DMS 273 (cell line): ENCODE results near the gene FXYD4.
A peak's percentile ranks its signal among the peaks of the same experiment; 100 is the strongest.
"Not testable (repeated sequence)": the region's sequence is repeated elsewhere in the genome, so short reads cannot be mapped to it uniquely, and the experiment has no call there.

Experiments
- DNase-seq: peaks from one replicate; lab custom pipeline; 2025; ENCODE audit not compliant: unreplicated experiment; lab: John Stamatoyannopoulos, UW

The FXYD4 gene

DNA sequence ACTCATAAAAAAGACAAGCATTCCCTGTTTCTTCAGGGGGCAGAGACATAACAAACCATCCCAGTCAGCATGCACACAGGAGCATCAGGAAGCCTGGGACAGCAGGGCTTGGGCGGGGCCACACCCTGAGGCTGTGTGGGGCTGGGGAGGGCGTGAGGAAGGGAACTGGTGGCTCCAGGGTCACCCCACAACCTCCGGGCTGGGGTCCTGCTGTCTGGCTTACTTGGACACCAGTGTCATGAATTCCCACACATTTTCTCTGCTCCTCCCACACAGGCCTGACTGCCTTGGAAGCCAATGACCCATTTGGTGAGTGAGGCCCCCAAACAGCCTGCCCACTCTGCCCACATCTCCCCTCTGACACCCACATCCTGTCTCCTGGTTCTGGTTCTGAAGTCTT lies 2.8 kb downstream of the FXYD4 start:
- DNase-seq = no peak

DNA sequence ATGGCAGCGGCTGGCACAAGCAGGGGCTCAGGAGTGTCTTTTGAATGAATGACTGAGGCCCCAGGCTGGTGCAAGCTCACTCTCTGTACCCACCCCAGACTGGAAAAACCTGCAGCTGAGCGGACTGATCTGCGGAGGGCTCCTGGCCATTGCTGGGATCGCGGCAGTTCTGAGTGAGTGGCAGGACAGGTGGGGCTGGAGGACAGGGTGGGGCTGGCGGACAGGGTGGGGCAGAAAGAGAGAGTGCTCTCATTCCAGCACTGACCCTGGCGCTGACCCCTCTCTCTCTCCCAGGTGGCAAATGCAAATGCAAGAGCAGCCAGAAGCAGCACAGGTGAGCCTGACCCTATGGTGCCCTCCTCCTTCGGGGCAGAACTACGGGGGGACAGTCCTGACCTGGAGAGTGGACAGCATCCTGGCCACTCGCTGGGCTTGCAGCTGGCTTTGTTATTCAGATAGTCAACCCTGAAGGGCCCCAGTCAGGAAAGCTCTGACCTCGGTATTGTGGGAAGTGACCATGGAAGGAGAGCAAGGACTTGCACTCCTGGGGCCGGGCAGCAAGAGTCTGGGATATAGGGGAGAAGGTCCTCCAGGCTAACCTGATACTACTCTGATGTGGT lies 4.1 kb downstream of the FXYD4 start:
- DNase-seq = no peak

DNA sequence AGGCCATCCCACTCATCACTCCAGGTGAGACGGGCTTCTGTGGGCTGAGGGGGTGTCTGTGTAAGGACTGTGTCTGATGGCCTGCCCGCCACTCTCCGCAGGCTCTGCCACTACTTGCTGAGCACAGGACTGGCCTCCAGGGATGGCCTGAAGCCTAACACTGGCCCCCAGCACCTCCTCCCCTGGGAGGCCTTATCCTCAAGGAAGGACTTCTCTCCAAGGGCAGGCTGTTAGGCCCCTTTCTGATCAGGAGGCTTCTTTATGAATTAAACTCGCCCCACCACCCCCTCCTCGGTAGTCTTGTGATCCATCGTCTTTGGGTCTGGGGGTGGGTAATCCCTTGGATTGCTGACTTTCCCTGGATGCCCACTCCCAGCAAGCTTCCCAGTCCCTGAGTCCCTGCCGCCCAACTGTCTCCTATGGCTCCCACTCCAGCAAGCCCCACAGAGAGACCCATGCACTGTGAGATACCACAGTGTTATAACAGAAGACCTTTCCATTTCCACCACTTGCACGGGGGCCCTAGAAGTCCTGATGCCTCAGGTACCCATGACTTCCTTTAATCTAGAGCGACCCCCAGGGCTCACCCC lies 4.7 kb downstream of the FXYD4 start:
- DNase-seq = no peak

DNA sequence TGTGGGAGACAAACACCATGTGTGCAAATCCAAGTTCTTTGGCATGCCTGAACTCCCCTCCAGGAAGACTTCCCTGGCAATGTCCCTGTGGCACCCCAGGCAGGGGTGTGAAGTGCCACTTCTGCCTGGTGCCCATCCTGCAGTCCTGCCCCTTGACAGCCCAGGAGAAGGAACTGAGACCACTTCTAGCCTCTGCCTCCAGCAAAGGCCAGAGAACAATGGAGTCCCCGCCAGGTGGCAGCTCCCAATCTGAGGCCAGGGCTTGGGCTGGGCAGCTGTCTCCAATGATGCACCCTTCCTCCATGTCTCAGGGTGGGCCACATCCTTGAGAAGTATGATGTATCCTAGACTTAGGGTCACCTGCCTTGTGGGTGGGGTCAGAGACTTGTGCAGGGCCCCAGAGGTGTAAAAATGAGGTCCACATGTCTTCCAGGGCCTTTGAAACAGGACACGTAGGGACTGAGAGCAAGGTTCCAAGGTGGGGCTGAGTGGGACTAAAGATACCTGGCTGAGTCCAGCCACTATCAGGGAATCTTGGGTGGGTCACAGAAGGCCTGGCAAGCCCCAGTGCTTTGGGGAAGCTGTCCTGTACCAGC lies 5.5 kb downstream of the FXYD4 start:
- no peak for DNase-seq

DNA sequence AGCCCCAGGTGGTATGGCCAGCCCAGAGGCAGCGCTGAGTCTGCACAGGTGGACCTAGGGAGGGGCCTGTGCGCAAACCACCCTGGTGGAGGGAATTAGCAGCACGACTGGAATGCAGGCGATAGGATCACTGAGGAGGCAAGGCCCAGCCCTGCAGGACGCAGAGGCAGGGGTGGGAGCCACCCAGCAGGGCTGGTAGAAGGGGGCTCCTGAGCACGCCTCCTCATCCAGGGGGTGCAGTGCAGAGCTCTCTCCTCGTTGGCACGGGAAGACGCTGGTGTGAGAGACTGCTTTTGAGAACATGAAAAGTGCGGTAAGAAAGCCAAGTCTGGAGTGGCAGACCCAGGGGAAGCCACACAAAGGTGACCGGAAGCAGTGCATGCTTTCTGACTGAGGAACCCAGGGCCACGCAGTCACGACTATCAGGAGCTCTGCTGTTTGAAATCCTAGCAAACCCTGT lies 6.0 kb downstream of the FXYD4 start:
- no peak for DNase-seq

DNA sequence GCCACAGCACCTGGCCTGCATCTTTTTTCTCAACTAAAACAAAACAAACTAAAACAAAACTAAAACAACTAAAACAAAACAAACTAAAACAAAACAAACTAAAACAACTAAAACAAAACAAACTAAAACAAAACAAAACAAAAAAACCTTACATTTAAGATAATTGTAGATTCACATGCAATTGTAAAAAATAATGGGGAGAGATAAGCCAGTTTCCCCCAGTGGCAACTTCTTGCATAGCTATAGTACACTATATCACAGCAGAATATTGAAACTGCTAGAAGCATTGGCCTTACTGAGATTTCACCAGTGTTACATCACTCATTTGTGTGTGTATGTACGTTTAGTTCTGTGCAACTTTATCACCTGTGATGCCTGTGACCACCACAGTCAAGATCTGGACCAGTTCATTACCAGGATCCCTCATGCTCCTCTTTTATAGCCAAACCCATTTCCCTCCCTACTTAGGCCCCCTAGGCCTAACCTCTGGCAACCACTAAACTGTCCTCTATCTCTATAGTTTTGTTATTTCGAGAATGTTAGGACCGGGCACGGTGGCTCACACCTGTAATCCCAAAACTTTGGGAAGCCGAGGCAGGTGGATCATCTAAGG lies 9.3 kb downstream of the FXYD4 start:
- peak; percentile 17 for DNase-seq

DNA sequence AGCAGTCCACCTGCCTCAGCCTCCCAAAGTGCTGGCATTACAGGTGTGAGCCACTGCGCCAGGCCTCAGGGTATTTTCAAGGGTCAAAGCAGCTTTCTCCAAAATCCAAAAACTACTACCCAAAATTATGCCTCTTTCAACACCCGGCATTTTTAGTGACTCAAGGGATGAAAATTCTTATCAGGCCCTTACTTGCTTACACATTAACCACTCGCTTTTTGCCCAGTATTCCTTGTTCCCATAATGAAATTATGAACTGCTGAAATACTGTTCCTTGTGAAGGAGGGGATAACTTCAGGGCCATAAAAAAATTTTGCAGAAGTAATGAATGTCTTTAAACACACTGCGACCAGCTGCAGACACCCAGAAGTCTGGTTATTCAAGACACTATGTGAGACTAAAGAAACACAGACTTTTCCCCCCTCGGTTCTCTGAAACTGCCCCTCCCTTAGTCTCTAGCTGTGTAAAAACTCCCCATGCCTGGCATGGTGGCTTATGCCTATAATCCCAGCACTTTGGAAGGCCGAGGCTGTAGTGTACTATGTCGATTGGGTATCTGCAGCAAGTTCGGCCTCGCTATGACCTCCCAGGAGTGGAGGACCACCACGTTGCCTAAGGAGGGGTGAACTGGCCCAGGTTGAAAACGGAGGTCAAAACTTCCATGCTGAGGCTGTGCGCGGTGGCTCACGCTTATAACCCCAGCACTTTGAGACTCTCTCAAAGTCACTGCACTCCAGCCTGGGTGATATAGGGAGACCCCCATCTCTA lies 12.0 kb downstream of the FXYD4 start:
- peak; percentile 16 for DNase-seq

DNA sequence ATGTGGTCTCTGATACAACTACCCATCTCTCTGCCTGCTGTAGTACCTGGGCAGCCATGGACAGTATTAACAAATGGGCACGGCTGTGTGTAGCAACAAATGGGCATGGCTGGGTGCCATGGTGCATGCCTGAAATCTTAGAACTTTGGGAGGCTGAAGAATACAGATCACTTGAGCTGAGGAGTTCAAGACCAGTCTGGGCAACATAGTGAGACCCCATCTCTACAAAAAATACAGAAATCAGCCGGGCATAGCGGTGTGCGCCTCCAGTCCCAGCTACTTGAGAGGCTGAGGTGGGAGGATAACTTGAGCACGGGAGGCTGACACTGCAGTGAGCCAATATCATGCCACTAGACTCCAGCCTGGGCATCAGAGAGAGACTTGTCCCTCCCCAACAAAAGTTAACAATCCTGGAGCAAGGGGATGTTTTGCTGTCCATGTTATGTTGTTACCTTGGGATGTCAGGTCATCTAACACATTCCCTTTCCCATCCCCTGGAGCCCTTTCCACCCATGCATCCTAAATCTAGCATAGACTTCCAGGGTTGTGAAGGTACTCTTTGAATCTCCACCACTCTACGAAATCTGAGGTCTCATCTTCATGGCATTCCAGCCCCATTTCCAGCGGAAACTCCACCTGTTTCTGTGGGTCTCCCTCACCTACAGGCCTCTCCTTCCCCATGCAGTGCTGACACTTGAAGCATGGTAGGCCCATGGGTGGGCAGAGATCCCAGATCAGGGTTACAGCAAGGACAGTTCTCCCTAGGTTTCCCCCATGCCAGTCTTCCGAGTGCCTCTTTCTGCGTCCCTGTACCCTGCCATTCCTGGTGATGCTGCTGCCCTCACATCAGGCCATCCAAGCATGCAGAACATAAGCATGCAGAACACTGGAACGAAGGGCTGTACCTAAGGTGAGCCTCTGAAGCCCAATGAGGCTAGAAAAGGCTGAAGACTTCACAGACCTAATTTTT lies 13.1 kb downstream of the FXYD4 start:
- peak; percentile 35 for DNase-seq

DNA sequence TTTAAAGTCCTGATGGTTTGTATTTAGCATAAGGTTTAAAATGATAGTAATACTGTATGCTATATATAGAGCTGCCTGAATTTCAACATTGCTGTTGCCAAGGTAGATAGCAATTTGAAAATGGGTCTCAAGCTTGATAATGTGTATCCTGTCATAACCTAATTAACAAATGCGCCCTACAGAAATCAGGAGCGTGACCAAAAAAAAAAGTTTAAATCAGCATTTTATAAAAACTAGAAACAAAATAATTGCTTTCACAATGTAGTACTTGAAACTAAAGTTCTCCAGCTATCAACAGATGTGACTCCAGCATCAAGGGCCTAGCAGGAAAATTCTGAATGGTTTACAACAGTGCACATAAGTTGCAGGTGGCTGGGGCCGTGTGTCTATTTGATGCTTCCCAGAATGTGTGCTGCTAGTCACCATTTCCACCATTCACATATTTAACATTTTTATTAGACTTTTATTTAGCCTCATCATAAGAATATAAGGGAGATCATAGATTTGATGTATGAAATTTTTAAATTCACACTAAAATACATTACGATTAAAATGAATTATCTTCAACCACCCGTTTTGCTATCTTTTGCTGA lies 14.1 kb downstream of the FXYD4 start:
- no peak for DNase-seq

DNA sequence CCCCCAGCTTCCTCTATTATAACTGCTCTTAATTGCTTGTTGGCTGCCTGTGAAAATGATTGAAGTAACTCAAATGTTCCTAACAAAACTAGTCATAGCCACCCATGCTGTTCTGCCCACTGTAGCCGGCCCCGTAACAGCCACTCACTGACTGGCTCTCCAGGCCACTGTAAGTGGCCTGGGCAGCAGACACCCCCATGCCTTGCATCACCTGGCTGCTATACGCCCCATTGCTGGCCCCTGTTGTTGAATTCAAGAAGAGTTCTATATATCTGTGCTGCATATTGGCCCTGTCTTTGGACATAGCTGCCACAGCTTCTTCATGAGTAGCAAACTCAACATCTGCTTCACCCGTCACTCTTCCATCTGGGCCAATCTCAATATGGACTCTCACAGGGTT lies 15.1 kb downstream of the FXYD4 start:
- DNase-seq = no peak

DNA sequence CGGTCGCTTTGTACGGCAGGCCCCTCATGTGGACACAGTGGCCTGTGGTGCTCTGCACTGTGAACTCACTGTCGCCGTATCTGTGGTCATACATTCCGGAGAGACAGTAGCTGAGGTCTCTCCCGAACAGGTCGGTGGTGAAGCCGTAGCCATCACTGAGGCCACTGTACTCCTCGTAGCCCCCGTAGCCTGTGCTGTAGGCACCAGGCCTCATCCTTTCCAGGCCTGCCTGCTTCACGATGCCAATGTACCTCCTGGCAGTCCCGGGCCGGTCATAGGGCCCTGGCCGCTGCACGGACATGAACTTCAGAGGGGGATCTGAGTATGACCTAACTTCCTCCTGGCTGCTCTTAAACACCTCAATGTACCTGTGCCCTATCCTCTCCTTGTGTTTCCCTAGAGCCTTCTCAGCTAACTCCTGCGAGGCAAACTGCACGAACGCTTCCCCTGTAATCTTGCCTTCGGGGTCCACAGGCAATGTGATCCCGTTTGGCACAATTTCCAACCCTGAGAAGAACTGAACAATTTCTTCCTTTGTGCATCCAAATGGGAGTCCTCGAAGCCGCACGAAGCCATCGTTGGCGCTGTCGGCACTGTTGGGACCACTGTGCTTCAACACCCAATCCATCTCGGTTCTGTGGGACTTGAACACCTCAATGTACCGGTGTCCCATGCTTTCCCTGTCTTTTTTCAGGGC lies 15.7 kb downstream of the FXYD4 start:
- no peak for DNase-seq

DNA sequence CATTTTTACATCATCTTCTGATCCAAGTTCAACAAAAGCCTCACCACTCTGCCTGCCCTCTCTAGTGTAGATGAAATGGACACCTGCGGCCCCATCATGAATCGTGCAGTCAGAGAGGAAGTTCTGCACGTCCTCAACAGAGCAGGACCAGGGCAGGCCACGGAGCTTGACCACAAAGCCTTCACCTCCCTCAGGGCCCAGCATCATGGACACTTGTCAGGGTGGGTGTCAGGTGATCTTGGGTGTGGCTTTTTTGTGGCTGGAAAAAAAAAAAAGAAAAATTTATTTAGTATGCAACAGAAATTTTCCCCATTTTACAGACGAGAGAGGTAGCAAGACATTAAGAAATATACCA lies 16.2 kb downstream of the FXYD4 start:
- DNase-seq = no peak

DNA sequence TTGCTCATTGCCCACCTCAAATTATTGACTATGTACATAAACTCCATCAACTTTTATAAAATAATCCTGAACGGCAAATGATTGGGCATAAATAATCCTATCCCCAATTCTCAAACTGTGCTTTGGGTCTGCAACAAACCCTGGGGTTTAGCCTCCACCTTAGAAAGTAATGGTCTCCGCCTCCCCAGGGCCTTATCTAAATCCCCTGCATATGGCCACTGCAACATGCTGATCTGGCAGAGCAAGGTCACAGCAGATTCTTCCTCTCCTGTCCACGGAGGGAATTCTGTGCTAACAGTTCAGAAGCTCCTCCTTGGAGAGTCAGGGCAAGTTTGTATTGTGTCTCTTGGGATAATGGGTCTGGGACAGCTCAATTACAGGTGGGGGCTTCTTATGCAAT lies 18.4 kb downstream of the FXYD4 start:
- no peak for DNase-seq

DNA sequence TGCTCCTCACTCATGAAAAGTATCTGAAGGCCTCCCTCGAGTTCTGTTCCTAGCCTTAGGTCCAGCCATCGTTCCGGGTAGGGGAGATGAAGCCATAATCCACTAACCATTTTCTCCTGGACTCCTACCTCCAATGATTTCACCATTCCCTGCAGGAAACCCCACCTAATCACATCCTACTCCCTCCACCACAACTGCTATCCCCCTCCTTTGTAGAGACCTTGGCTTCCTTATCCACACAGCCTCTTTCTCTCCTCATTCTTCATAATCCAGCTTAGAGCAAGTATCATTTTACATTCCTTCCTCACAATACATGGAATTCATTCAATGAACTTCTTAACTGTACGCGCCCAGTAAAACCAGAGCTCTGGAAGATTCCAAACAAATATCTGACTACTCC lies 18.9 kb downstream of the FXYD4 start:
- DNase-seq = no peak

DNA sequence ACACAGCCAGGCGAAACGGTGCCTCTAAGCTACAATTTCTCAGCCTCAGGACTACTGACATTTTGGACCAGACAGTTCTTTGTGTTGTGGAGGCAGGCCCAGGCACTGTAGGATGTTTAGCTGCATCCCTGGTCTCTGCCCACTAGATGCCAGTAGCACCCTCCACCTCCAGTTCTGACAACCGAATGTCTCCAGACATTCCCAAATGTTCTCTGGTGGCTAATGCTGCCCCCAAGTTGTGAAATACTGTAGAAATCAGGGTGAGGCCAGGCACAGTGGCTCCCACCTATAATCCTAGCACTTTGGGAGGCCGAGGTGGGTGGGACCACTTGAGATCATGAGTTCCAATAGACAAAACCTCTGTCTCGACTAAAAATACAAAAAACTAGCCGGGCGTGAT lies 19.3 kb downstream of the FXYD4 start:
- DNase-seq = peak; percentile 42

DNA sequence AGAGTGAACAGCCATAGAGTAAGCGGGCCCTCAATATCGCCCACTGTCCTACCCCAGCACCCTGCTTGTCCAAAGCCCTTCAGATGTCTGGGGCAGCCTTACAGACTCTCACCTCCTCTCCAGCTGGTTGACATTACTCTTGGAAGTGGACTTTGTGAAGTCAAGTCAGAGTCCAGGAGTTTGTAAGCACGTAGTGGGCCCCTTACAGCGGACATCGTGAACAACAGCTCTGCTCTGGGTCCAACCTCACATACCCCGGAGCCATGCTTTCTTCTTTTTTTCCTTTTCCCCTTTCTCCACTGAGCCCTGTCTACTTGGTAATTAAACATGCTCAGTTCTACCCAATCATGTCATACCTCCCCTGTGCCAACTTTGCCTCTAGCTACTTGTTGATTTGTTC lies 20.1 kb downstream of the FXYD4 start:
- no peak for DNase-seq

DNA sequence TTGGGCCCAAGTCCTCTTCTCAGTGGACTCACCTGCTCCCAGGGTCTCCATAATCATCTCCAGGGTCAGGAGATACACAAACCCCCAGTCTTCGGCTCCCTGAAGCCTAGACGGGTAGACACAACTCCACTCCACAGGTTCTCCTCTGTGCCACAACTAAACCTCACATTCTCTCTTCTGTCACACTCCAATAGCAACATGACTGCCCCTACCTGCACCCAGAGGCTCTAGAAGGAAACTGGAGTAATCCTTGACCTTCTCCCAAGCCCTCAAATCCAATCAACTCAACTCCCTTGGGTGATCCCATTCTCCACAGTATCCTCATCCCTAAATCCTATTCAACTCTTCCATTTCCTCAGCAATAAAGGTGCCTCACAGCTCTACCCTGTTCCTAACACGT lies 21.3 kb downstream of the FXYD4 start:
- no peak for DNase-seq

DNA sequence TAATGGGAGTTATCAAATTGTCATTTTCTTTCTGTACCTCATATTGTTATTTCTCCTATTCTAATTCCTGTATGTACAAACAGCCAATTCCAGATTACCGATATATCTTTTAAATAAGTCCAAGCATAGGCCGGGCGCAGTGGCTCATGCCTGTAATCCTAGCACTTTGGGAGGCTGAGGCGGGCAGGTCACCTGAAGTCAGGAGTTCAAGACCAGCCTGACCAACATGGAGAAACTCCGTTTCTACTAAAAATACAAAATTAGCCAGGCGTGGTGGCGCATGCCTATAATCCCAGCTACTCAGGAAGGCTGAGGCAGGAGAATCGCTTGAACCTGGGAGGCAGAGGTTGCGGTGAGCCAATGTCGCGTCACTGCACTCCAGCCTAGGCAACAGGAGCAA lies 21.8 kb downstream of the FXYD4 start:
- not testable (repeated sequence) for DNase-seq

DNA sequence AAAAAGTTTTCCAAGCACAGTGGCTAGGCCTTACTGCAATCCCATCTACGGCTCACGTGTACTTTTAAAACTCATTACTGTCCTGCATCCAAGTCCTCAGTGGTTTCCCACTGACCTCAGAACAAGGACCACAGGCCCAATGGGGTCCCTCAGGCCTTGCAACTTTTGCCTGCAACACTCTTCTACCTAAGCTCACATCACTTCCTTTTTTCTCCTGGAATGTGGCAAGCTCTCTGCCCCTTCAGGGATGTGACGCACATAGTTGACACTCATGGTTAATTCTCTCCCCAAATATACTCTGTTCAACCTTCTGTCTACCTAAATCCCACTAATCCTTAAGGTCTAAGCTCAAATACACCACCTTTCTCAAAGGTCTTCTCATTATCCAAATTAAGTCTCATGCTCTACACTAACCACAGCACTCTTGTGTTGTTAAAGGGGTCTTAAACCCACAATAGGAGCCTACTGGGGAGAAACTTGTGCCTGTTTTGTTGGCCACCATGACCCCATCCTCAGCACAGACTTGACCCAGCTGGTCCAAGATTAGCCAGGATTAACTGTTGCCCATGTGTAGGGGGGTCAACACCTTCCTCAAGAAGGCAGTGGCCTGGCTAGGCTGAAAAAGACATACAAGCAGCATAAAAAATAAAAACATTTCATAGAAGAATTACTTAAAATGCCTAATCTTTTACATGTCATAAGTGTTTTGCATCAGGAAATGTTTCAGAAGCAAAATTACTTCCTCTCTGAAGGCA lies 22.3 kb downstream of the FXYD4 start:
- no peak for DNase-seq
